ENCODE measurements around the gene TNFRSF19.
"Not testable (repeated sequence)": the region's sequence is repeated elsewhere in the genome, so short reads cannot be mapped to it uniquely, and the experiment has no call there.

TNFRSF19 gene

DNA sequence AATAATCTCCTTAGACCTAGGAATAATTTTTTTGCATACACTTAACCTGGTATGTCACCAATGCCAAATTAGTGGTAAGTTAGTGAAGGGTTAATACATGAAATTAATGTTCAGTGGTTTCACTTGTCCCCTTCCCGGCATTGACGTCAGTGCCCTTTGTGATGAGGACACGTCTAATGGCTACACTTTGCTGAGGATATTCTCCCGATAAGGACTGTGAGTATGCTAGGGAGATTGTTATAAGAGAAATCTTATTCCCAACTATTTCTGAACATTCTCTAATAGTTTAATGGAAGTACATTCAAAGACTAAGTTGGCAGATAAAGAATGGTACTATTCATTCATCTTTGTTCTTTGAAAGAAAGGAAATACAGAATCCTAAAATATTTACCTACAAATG is 102.4 kb downstream of the TNFRSF19 start:
- no peak for DNase-seq (ENCODE audit: low read depth, low spot score)
- no peak overlapping the region for H3K4me3 ChIP-seq (ENCODE audit: low read length)

DNA sequence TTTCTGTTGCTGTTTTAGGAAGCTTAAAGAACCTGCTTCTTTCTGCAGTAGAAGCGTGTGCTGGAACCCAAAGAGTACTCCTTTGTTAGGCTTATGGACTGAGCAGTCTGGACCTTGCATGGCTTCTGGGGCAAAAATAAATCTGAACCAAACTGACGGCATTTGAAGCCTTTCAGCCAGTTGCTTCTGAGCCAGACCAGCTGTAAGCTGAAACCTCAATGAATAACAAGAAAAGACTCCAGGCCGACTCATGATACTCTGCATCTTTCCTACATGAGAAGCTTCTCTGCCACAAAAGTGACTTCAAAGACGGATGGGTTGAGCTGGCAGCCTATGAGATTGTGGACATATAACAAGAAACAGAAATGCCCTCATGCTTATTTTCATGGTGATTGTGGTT is 103.1 kb downstream of the TNFRSF19 start:
- DNase-seq (ENCODE audit: low read depth, low spot score) = no peak
- H3K4me3 ChIP-seq (ENCODE audit: low read length) = no peak overlapping the region

DNA sequence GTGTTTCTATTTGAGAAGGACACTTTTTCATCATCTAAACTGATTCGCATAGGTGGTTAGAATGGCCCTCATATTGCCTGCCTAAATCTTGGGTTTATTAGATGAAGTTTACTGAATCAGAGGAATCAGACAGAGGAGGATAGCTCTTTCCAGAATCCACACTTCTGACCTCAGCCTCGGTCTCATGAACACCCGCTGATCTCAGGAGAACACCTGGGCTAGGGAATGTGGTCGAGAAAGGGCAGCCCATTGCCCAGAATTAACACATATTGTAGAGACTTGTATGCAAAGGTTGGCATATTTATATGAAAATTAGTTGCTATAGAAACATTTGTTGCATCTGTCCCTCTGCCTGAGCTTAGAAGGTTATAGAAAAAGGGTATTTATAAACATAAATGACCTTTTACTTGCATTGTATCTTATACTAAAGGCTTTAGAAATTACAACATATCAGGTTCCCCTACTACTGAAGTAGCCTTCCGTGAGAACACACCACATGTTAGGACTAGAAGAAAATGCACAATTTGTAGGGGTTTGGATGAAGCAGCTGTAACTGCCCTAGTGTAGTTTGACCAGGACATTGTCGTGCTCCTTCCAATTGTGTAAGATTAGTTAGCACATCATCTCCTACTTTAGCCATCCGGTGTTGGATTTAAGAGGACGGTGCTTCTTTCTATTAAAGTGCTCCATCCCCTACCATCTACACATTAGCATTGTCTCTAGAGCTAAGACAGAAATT is 103.8 kb downstream of the TNFRSF19 start:
- no peak for DNase-seq (ENCODE audit: low read depth, low spot score)

DNA sequence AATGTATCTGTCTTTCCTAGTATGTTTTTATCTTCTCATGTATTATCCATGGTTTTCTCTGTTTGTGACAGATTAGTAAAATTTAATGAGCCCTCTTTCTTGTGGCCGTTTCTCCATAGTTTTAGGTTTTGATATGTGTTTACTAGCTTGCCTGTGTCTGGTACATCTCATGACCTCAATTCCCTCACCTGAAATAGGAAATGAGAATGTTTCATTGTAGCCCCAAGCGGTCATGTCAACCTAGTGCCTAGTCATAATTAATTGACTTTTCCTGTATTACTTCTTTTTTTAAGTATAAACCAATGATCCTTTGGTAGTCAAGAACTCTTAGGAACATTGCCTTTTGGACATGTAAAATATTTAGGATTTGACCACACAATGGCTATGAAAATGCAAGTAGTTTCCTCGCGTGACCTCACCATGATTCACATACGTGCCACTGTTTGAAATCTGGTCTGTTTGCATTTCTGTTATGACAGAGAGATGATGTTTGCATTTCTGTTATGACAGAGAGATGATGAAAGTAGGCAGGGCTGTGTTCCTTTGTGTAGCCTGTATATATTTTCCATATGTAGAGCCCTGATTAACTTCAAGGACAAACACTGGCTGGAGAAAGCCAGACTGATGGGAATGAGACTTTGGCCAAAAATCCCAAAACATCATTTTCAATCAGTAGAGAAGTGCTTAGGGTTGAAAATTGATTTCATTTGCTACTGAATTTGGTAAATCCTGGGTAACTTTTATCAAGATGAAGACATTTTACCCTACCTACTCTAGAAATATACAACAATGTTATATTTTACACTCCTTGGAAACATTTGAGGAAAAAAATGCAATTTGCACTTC is 104.8 kb downstream of the TNFRSF19 start:
- DNase-seq (ENCODE audit: low read depth, low spot score) = no peak
- H3K4me3 ChIP-seq (ENCODE audit: low read length) = no peak overlapping the region

More for the DNA sequence above, 103.8 kb downstream of the TNFRSF19 start:
- no peak overlapping the region for H3K4me3 ChIP-seq (ENCODE audit: low read length)

DNA sequence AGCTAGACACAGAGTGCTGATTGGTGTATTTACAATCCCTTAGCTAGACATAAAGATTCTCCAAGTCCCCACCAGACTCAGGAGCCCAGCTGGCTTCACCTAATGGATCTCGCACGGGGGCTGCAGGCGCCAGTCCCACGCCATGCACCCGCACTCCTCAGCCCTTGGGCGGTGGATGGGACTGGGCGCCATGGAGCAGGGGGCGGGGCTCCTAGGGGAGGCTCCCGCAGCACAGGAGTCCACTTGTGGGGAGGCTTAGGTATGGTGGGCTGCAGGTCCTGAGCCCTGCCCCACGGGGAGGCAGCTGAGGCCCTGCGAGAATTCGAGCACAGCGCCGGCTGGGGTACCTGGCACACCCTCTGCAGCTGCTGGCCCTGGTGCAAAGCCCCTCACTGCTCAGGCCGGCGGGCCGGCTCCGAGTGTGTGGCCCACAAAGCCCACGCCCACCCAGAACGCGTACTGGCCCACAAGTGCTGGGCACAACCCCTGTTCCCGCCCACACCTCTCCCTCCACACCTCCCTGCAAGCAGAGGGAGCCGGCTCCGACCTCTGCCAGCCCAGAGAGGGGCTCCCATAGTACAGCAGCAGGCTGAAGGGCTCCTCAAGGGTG is 107.6 kb downstream of the TNFRSF19 start:
- DNase-seq (ENCODE audit: low read depth, low spot score) = not testable (repeated sequence)

DNA sequence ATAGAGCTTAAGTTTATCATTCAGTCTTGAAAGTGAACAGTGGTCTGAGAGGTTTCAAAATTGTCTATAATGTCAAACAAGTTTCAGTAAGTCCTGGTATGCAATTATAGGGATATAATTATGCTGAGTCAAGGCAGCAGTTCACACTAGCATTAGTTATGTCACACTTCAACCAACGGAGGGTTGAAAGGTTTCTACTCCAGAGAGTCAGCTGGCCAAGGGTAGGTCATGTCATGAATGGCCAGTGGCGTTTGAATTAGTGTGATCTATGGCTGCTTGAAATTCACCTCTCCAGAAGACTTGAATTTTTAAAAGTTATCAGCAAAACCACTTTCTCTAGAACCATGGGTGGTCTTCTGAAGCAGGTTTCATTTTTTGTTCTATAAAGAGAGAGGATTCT is 108.6 kb downstream of the TNFRSF19 start:
- no peak for DNase-seq (ENCODE audit: low read depth, low spot score)
- H3K4me3 ChIP-seq (ENCODE audit: low read length) = no peak overlapping the region

More for the DNA sequence above, 107.6 kb downstream of the TNFRSF19 start:
- H3K4me3 ChIP-seq (ENCODE audit: low read length) = not testable (repeated sequence)

DNA sequence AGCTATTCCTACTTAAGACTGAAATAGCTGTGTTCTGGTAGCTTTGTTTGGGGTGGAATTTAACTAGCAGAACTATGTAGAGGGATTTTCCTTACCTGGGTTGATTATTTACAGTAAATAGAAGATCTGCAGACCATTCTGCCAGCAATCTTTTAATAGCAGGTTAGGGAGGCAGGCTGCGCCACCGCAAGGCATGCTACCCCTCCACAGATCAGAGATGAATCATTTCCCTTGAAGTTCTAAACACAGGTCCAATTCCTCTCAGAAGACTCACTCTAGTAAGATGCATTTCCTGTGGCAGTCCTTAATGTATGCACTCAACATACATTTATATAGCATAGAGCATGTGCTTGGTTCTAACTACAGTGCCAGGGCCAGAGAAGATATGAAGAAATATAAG is 109.0 kb downstream of the TNFRSF19 start:
- DNase-seq (ENCODE audit: low read depth, low spot score) = no peak

DNA sequence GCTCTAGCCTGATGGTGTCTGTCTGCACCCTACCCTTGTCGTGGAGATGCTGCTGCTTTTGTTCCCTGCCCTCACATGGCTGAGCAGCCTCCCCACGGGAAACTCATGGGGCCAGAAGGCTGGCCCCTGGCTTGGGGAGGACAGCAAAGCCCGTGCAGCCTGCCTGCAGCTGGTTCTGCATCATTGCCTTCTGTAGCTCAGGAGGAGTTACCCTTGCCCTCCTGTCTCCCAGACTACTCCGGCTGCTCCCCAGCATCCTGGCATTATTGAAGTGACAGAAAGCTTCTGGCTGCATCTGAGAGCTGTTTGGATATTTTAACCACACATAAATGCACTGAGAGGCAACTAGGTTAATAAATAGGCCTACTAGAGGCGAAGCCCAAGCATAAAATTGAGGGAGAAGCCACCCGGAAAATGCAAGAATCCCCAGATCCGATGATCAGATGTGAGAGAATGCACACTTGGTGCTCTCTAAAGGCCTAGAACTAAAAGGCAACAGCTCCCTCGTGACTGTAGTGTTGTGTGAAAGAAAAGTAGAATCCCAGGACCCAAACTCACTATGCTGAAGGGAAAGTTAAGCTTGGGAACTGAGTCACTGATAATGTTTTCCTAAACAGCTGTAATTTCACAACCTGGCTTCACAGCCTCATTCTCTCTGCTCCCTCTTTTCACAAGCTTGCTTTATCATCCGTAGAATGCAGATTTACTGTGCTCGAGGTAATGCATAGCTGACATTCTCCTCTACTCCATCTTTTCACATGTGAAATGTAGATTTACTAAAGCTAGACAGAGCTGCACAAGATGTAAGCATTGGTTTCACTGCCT is 110.8 kb downstream of the TNFRSF19 start:
- DNase-seq (ENCODE audit: low read depth, low spot score) = no peak
- no peak overlapping the region for H3K4me3 ChIP-seq (ENCODE audit: low read length)

More for the DNA sequence above, 109.0 kb downstream of the TNFRSF19 start:
- no peak overlapping the region for H3K4me3 ChIP-seq (ENCODE audit: low read length)

DNA sequence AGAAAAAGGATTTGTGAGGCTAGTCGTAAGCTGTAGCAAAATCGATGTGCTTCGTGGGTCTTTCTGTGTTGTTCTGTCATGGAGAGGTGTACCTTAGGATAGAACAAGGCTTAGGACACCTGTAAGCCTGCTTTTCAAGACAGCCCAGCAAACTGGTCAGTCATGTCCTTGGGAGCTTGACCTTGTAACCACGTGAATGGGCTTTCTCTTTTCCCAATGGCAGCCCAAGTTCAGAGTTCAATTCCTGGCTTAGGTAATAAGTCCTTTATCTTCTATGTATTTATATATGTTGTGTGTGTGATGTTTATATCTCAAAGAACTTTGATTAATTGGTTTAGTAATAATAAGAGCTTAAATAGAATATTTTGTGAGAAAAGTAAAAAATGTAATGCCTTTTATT is 112.9 kb downstream of the TNFRSF19 start:
- no peak overlapping the region for H3K4me3 ChIP-seq (ENCODE audit: low read length)
- DNase-seq (ENCODE audit: low read depth, low spot score) = no peak

DNA sequence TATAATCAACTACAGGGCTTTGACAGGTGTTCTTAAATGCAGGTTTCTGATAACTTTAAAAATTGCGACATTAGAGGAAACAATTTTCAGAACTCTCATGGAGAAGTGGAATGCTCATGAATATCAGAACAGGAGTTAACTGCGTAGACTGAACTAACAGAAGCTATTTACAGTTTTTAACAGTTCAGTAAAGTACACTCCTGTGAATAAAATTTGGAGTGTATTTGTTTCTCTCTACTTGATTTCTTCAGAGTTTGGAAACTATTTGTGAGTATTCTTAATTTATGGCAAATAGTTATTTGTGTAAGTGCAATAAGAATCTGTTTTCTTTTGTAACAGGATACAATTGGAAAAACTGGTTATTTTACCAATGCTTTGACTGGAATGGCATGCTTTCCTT is 114.4 kb downstream of the TNFRSF19 start:
- H3K4me3 ChIP-seq (ENCODE audit: low read length) = no peak overlapping the region
- no peak for DNase-seq (ENCODE audit: low read depth, low spot score)

DNA sequence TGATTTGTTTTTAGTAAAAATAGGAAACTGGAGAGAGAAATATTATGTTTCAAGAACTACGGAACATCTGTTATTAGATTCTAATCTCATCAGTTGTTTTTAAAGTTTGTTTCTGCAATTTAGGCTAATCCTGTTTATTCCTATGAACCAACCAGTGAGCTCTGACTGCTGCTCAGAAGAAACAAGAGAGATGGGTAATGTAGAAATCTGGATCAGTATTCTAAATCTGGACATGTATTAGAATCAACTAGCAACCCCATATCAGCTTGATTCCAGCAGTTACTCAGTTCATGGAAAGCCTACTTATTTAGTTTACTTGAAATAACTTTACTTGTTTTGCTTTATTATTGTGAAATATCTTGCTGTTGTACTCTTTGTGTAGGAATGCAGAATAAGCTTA is 115.2 kb downstream of the TNFRSF19 start:
- DNase-seq (ENCODE audit: low read depth, low spot score) = no peak
- H3K4me3 ChIP-seq (ENCODE audit: low read length) = no peak overlapping the region

DNA sequence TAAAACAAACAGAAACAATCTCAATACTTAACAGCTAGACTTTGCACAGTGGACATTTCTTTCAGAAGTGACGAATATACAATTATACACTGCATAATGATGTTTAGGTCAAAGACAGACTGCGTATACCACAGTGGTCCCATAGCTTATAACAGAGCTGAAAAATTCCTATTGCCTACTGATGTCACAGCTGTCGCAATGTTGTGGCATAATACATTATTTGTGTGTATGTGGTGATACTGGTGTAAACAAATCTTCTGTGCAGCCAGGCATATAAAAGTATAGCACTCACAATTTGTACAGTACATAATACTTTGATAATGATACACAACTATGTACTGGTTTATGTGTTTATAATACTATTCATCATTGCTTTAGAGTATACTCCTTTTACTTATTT is 116.7 kb downstream of the TNFRSF19 start:
- no peak overlapping the region for H3K4me3 ChIP-seq (ENCODE audit: low read length)

DNA sequence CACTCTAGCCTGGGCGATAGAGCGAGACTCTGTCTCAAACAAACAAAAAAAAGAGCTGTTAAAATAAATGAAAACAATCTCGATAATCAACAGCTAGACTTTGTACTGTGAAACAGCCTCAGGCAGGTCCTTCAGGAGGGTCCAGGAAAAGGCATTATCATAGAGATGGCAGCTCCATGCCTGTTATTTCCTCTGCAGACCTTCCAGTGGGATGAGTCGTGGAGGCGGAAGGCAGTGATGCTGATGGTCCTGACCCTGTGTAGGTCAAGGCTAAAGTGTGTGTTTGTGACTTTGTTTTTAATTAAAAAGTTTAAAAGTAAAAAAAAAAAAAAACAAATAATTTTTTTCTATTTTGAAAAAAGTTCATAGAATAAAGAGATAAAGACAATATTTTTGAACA is 117.4 kb downstream of the TNFRSF19 start:
- no peak overlapping the region for H3K4me3 ChIP-seq (ENCODE audit: low read length)
- no peak for DNase-seq (ENCODE audit: low read depth, low spot score)

More for the DNA sequence above, 116.7 kb downstream of the TNFRSF19 start:
- no peak for DNase-seq (ENCODE audit: low read depth, low spot score)

DNA sequence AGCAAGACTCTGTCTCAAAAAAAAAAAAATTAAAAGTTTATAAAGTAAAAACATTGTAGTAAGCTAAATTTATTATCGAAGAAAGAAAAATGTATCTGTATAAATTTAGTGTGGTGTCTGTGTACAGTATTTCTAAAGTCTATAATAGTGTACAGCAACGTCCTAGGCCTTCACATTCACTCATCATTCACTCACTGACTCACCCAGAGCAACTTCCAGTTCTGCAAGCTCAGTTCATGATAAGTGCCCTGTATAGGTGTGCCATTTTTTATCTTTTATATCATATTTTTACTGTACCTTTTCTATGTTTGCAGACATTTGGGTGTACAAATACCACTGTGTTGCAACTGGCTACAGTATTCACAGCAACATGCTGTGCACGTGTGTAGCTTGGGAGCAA is 118.1 kb downstream of the TNFRSF19 start:
- no peak for DNase-seq (ENCODE audit: low read depth, low spot score)
- H3K4me3 ChIP-seq (ENCODE audit: low read length) = no peak overlapping the region

DNA sequence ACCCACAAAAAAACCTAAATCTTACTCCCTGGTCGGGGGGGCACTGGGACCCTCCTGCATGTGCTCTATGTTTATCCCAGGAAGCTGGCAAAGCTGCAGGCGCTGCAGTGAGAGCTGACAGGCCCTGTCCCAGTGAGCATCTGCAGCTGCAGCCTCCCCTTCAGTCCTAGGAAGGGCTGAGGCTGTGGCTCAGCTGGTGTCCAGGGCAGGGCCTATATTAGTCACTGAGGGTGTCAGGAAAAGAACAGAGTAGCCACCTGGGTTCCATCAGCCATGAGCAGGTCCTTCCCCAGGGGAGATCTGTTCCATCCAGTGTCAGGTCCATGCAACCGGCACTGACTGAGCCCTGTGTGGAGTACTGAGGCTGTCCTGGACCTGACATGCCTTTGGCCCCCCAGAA is 120.5 kb downstream of the TNFRSF19 start:
- DNase-seq (ENCODE audit: low read depth, low spot score) = no peak
- no peak overlapping the region for H3K4me3 ChIP-seq (ENCODE audit: low read length)

DNA sequence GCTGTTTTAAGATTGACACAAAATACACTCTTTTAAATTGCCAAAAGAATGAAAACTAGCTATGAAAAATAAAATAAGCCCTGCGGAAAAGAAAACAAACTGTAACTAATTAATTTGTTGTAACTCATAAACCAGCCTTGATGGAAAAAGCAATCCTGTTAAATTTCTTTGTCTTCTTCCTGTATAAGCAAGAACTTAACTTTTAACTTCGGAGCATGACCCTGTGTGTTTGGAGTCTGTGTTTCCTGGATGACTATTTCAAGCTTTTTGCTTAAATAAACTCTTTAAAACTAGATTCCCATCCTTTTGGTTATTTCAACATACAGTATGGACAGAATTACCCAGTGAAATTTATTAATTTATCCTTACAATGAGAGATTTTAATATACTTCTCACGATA is 122.6 kb downstream of the TNFRSF19 start:
- H3K4me3 ChIP-seq (ENCODE audit: low read length) = no peak overlapping the region
- no peak for DNase-seq (ENCODE audit: low read depth, low spot score)

DNA sequence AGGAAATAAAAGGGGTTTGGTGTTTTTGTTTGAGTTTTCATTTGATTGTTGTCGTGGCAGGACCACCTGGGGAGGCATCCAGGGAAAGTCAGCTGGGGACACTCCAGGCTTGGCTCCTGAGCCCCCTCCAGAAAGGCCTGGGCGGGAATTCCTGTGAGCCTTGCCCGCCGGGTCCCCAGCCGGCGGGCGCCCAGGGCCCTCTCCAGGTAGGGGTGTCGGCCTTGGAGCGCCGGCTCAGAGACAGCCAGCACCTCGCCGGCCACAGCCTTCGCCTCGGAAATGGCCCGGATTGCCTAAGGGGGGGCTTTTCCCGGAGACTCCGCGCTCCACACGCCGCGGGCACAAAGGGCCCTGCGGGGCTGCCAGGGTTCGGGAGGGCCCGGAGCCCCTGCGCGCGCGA is 125.0 kb downstream of the TNFRSF19 start:
- no peak for DNase-seq (ENCODE audit: low read depth, low spot score)
- H3K4me3 ChIP-seq (ENCODE audit: low read length) = no peak overlapping the region

DNA sequence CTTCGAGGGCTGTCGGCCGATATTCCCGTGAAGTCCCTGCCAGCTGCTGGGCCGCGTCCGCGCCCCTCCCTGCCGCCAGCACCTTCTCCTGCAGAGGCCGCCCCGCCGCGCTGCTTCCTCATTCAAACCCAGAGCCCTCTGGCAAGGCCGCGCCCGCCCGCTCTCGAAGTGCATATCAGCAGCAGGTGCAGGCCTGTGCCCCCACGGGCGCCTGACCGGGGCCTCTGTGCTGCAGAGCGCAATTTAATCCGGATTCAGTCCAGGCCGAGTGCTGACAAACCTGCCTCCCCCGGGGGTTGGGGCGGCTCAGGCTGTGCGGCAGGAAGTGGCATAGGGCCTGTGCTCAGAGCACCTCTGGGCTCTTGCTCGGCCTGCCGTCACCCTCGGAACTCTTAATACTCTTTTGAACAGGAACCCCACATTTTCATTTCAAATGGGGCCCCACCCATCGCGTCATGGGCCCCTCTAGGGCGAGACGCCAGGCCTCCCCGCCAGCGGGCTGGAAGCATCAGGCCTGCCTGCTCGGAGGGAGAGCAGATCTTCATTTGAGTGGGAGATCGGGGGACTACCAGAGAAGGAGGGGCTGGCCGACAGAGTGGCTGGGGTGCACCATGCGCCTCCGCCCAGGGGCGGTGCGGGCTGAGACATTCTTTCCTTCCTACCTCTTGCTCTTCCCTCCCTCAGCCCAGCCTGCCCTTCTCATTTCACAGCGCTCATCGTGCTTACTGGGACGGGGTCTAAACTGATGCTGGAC is 125.7 kb downstream of the TNFRSF19 start:
- no peak overlapping the region for H3K4me3 ChIP-seq (ENCODE audit: low read length)
- no peak for DNase-seq (ENCODE audit: low read depth, low spot score)

DNA sequence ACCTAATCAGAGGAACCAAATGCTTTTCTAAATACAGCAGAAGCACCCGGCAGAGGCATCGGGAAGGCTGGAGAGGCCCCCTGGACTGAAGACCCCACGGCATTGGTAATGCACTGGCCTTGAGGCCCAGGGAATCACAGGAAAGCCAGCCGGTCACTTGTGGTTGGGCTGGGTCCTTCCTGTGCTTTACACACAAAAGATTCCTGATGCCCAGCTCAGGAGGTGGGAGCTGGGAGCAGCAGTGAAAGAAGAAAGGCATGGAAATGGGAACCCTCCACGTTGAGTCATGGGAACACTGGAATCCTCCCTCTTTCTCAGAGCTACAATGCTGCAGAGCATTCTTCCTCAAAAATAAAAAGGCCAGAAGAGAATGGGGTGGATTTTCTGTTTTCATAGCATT is 126.4 kb downstream of the TNFRSF19 start:
- H3K4me3 ChIP-seq (ENCODE audit: low read length) = no peak overlapping the region
- no peak for DNase-seq (ENCODE audit: low read depth, low spot score)
